Panc1 (cell line): ENCODE data around the gene PERCC1. TPM values are rescaled to one million over a fixed set of nuclear protein-coding genes. Genes with fewer than 3 reads are reported as not detected.

Source experiments
- ATAC-seq: fragments of 200-7000 bp; cut with Tn5 transposase; 2 replicates; pipeline ENCODE4 v1.9.1; 2020; ENCODE audit warnings: mild to moderate bottlenecking, moderate library complexity
- BruUV-seq: library from RNA; stranded (reverse); fragments of 400-500 nt; replicated peaks from 2 replicates; lab custom pipeline; 2021; lab: Mats Ljungman, UMichigan
- CTCF ChIA-PET: fragments of 300-600 bp; sonication (Branson Sonifier 250); formaldehyde crosslinking; loops from one replicate; lab custom pipeline; 2022; ENCODE audit warnings: antibody characterized with exemption; lab: Charles Lee
- POLR2A ChIA-PET: fragments of 300-600 bp; sonication (Branson Sonifier 250); formaldehyde crosslinking; loops from one replicate; lab custom pipeline; 2022; ENCODE audit warnings: antibody characterized with exemption; lab: Charles Lee
- DNase-seq: peaks from one replicate; pipeline ENCODE4 v3.0.0-alpha.2; 2010; ENCODE audit warnings: low read depth, low spot score
- H3K27ac ChIP-seq: 2 replicates; pipeline ENCODE4 v1.5.1; 2011; ENCODE audit warnings: mild to moderate bottlenecking, low read length, inconsistent platforms
- H3K27me3 ChIP-seq: fragments of 200-500 bp; sonication (Bioruptor generic); 2 replicates; pipeline ENCODE4 v1.6.0; 2014; ENCODE audit warnings: low read length, inconsistent platforms; ENCODE audit not compliant: control insufficient read depth, insufficient read depth
- H3K36me3 ChIP-seq: fragments of 200-500 bp; sonication (Bioruptor generic); 2 replicates; pipeline ENCODE4 v1.5.1; 2014; ENCODE audit warnings: inconsistent platforms, mild to moderate bottlenecking, low read length, moderate library complexity; ENCODE audit not compliant: control insufficient read depth, insufficient read depth
- H3K4me1 ChIP-seq: 2 replicates; pipeline ENCODE4 v1.5.1; 2011; ENCODE audit warnings: inconsistent platforms, mild to moderate bottlenecking, low read length, moderate library complexity; ENCODE audit not compliant: control insufficient read depth, insufficient read depth
- H3K4me3 ChIP-seq, 2 experiments: 2 replicates each; pipeline ENCODE4 v1.5.1; 2011 to 2012; ENCODE audit warnings: low read depth in 2 of 2, low read length in 2 of 2, mild to moderate bottlenecking in 2 of 2, inconsistent platforms in 1 of 2, moderate library complexity in 1 of 2
- H3K9me3 ChIP-seq: fragments of 200-500 bp; sonication (Bioruptor generic); 2 replicates; pipeline ENCODE4 v1.5.1; 2014; ENCODE audit warnings: low read depth, mild to moderate bottlenecking, inconsistent platforms, low read length, moderate library complexity; ENCODE audit not compliant: control insufficient read depth, insufficient read depth
- POLR2AphosphoS5 ChIP-seq: IDR thresholded peaks from 2 replicates; pipeline ENCODE4 v1.6.1; 2012; ENCODE audit warnings: mild to moderate bottlenecking, low read depth, low read length, moderate library complexity
- SIN3A ChIP-seq: IDR thresholded peaks from 2 replicates; pipeline ENCODE4 v1.6.1; 2012; ENCODE audit warnings: low read depth, mild to moderate bottlenecking, low read length, moderate library complexity, borderline replicate concordance; ENCODE audit not compliant: insufficient read depth
- TCF7L2 ChIP-seq: IDR thresholded peaks from 2 replicates; pipeline ENCODE4 v1.6.1; 2011; ENCODE audit warnings: mild to moderate bottlenecking, low read depth, low read length, inconsistent platforms
- in situ Hi-C: cut with HindIII; loops from 2 replicates; pipeline ENCODE4 v1.10.0; 2016; ENCODE audit warnings: low sequenced_read_pairs, low pct_unique_long_range_greater_than_20kb
- intact Hi-C: fragments of 100-400 bp; cut with micrococcal nuclease; formaldehyde crosslinking; loops from one replicate; pipeline ENCODE4 v1.10.0; 2022; ENCODE audit not compliant: unreplicated experiment
- total RNA-seq: library from RNA; stranded (reverse); gene quantifications from one replicate; pipeline ENCODE4 v1.2.1, GENCODE V29; 2021; ENCODE audit not compliant: unreplicated experiment
- TF ChIP-seq, protein P1 (sequence below): fragments of 450-650 bp; IDR thresholded peaks from 2 replicates; pipeline ENCODE4 v1.5.1; 2017; ENCODE audit warnings: mild to moderate bottlenecking
- TF ChIP-seq, protein P2 (sequence below), 2 experiments: IDR thresholded peaks; 2 replicates each; pipeline ENCODE4 v1.6.1; 2011 to 2012; ENCODE audit warnings: low read depth in 2 of 2, control low read depth in 1 of 2, low read length in 1 of 2, mild to moderate bottlenecking in 1 of 2, moderate library complexity in 1 of 2; ENCODE audit not compliant: insufficient read depth in 1 of 2

The PERCC1 gene
- total RNA-seq, 1 experiment from 2014 or later: not detected

DNA sequence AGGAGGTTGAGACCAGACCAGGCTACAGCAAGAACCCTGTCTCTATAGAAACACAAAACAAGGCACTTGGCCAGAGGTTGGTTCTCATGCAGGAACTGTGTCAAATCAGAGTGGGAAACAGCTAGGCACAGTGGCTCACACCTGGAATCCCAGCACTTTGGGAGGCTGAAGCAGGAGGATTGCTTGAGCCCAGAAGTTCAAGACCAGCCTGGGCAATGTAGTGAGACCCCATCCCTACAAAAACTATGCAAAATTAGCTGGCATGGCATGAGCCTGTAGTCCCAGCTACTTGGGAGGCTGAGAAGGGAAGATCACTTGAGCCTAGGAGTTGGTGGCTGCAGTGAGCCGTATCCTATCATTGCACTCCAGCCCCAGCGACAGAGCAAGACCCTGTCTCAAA lies 18.0 kb upstream of the PERCC1 start:
- Histone ChIP-seq H3K4me1 (peaks cover 8% of the 10 kb centered on the region; the same call in 1 of the 2 replicates), H3K27ac (no peak overlapping the region), H3K36me3 (no peaks in the 10 kb centered on the region), H3K9me3 (no peaks in the 10 kb centered on the region), H3K27me3 (no peaks in the 10 kb centered on the region), H3K4me3 (no peak overlapping the region)
- no peak for TF ChIP-seq SIN3A
- TF ChIP-seq, protein P1, sequence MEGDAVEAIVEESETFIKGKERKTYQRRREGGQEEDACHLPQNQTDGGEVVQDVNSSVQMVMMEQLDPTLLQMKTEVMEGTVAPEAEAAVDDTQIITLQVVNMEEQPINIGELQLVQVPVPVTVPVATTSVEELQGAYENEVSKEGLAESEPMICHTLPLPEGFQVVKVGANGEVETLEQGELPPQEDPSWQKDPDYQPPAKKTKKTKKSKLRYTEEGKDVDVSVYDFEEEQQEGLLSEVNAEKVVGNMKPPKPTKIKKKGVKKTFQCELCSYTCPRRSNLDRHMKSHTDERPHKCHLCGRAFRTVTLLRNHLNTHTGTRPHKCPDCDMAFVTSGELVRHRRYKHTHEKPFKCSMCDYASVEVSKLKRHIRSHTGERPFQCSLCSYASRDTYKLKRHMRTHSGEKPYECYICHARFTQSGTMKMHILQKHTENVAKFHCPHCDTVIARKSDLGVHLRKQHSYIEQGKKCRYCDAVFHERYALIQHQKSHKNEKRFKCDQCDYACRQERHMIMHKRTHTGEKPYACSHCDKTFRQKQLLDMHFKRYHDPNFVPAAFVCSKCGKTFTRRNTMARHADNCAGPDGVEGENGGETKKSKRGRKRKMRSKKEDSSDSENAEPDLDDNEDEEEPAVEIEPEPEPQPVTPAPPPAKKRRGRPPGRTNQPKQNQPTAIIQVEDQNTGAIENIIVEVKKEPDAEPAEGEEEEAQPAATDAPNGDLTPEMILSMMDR: no peak
- TF ChIP-seq, protein P2, sequence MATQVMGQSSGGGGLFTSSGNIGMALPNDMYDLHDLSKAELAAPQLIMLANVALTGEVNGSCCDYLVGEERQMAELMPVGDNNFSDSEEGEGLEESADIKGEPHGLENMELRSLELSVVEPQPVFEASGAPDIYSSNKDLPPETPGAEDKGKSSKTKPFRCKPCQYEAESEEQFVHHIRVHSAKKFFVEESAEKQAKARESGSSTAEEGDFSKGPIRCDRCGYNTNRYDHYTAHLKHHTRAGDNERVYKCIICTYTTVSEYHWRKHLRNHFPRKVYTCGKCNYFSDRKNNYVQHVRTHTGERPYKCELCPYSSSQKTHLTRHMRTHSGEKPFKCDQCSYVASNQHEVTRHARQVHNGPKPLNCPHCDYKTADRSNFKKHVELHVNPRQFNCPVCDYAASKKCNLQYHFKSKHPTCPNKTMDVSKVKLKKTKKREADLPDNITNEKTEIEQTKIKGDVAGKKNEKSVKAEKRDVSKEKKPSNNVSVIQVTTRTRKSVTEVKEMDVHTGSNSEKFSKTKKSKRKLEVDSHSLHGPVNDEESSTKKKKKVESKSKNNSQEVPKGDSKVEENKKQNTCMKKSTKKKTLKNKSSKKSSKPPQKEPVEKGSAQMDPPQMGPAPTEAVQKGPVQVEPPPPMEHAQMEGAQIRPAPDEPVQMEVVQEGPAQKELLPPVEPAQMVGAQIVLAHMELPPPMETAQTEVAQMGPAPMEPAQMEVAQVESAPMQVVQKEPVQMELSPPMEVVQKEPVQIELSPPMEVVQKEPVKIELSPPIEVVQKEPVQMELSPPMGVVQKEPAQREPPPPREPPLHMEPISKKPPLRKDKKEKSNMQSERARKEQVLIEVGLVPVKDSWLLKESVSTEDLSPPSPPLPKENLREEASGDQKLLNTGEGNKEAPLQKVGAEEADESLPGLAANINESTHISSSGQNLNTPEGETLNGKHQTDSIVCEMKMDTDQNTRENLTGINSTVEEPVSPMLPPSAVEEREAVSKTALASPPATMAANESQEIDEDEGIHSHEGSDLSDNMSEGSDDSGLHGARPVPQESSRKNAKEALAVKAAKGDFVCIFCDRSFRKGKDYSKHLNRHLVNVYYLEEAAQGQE (IDR thresholded peaks at IDR 0.05; ENCODE audit: insufficient read depth in 1 of 2, low read depth in 2 of 2, low read length in 1 of 2): no peak
- no peak for TF ChIP-seq POLR2AphosphoS5
- TF ChIP-seq TCF7L2: no peak
- ATAC-seq (no peak), DNase-seq (no peak)
- CTCF ChIA-PET: no interaction called here
- in situ Hi-C loops: no loop called here
- POLR2A ChIA-PET: no interaction called here
- intact Hi-C loops: no loop called here
- no TSS peak for BruUV-seq

DNA sequence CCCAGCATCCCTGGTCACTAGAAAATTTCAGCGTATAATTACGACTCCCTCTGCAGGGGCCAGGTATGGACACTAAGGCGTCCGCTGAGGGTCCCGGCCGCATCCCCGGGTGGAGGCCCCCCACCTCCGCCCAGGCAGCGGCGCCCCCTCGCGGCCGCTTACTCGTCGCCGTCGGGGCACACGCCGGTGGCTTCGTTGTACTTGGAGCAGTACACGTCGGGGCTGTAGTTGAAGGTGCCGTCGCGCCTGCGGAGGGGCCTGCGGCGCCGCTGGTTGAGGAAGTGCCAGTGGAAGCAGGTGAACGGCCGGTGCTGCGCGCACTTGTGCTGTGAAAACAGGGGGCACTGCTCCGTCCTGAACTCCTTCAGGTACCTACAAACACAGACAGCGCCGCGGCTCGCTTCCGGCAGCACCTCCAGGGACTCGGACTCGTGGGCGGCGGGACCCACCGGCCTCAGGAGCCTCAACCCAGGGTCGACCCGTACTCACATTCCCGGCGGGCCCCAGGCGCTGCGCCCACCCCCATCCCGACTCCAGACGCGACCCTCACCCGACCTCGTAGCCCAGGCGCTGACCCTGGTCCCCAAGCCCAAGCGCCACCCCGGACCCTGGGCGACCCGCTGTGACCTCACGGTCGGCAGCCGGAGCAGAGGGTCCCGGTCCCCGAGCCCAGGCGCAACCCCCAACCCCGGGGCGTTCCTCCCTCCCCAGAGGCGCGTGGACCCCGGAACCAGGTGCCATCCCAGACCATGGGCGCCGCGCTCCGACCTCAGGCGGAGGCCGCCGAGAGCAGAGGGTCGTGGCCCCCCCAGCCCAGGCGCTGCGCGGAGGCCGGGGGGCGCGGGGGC lies 17.0 kb upstream of the PERCC1 start:
- TF ChIP-seq POLR2AphosphoS5 (no peak), SIN3A (peak; percentile 68; the same call in 1 of the 2 replicates), TCF7L2 (no peak)
- TF ChIP-seq, protein P1: peak; percentile 93
- no peaks in the 10 kb centered on the region for H3K36me3 ChIP-seq
- H3K4me1 ChIP-seq: peaks cover 8% of the 10 kb centered on the region; the same call in 1 of the 2 replicates
- peak overlapping the region; percentile 60; the same call in 1 of the 2 replicates for H3K27ac ChIP-seq
- ChIA-PET CTCF (no interaction called here), POLR2A (interaction anchor here (1.0 kb wide), 1 partner anchor 12 kb away, joined by 3 read pairs; no protein-coding TSS in a partner anchor)
- peak overlapping the region; percentile 61 to 64 for H3K4me3 ChIP-seq
- DNase-seq (no peak), ATAC-seq (peak; percentile 69)
- intact Hi-C loops: no loop called here
- BruUV-seq: no TSS peak
- H3K9me3 ChIP-seq: no peaks in the 10 kb centered on the region
- H3K27me3 ChIP-seq: no peaks in the 10 kb centered on the region
- in situ Hi-C loops: no loop called here
